GM21447 (cell line): ENCODE data around the gene WDR72.
"Not testable (repeated sequence)": the region's sequence is repeated elsewhere in the genome, so short reads cannot be mapped to it uniquely, and the experiment has no call there.

Experiments
- ATAC-seq: cut with Tn5 transposase; IDR thresholded peaks from one replicate; pipeline ENCODE4 v1.9.1; 2021; ENCODE audit not compliant: unreplicated experiment

The WDR72 gene

DNA sequence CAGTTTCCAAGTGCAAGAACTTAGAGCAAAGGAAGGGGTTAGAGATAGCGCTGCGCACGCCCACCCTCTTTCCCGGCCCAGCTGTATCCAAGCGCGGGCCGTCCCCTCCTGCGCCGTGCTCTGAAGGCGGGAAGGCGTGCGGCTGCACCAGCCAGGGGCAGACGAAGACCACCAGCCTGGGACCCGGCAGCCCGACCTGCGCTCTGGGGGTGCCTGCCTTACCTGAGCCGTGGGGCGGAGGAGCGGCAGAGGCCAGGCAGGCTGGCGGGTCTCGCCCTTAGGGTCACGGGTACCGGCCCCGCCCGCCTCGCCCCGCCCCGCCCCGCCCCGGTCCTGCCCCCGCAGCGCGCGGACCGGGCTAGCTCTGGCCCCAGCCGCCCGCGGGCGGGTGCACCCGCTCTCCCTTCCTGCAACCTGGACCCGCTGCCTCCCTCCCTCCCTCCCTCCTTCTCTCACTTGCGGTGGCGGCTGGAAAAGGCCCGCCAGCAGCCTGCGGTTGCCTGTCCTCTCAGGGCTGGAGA lies at the start of gene WDR72:
WDR72 (minus strand) TSS at position 253 of the 521 bp plus-strand sequence. CDS start 26,514 bp downstream, outside the sequence.
- no peak for ATAC-seq

- no peak for ATAC-seq
Observed at GRCh38 chr15:53808058-53808706, 48.7 kb upstream of the WDR72 start.

- ATAC-seq = no peak
Observed at GRCh38 chr15:53807501-53807900, 48.0 kb upstream of the WDR72 start.

- ATAC-seq = no peak
Observed at GRCh38 chr15:53802672-53803071, 43.2 kb upstream of the WDR72 start.

GRCh38 chr15:53791581-53791980 lies 32.1 kb upstream of the WDR72 start:
- ATAC-seq = no peak

- no peak for ATAC-seq
Observed at GRCh38 chr15:53789654-53790375, 30.4 kb upstream of the WDR72 start.

GRCh38 chr15:53786401-53786800 lies 26.9 kb upstream of the WDR72 start:
- ATAC-seq = no peak

GRCh38 chr15:53785241-53785640 lies 25.8 kb upstream of the WDR72 start:
- not testable (repeated sequence) for ATAC-seq

- no peak for ATAC-seq
Observed at GRCh38 chr15:53762916-53763315, 3.5 kb upstream of the WDR72 start.

- ATAC-seq = no peak
Observed at GRCh38 chr15:53758412-53758811, 1.1 kb downstream of the WDR72 start.

GRCh38 chr15:53757906-53758305 lies 1.6 kb downstream of the WDR72 start:
- no peak for ATAC-seq

- ATAC-seq = no peak
Observed at GRCh38 chr15:53753813-53754212, 5.7 kb downstream of the WDR72 start.

GRCh38 chr15:53752406-53752805 lies 7.1 kb downstream of the WDR72 start:
- no peak for ATAC-seq

GRCh38 chr15:53747501-53748068 lies 11.9 kb downstream of the WDR72 start:
- no peak for ATAC-seq

GRCh38 chr15:53746101-53746500 lies 13.4 kb downstream of the WDR72 start:
- ATAC-seq = no peak

GRCh38 chr15:53739651-53740050 lies 19.8 kb downstream of the WDR72 start:
- ATAC-seq = no peak

- ATAC-seq = no peak
Observed at GRCh38 chr15:53739187-53739586, 20.3 kb downstream of the WDR72 start.

DNA sequence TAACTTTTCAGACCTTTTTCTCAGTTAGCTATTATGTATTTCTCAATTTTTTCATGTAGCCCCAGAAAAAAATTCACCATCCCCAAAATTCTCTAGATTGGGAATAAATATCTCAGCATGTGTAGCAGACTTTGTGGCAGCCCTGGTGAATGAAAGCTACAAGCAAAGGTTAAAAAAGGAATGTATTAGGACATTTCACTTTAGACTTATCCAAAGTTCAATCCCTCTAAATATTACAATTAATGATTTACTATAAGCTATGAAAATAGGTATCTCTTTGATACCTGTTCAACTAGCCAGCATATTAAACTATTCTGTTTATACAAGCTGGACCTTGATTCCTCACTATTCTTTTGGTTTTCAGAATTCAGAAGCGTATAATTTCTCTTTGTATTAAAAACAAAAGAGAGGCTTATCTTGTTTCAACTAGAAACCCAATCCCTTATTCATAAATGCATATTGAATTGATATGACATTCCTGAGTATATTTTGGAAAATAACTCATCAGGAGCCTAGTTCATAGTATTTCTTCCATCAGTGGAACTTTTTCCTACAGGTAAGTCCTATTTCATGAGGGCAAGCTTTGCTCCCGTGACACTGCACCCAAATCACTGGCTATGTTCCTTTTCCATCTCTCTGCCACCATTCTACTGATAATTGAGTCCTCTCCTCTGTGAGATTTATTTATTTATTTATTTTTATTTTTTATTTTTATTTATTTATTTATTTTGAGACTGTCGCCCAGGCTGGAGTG lies 38.0 kb downstream of the WDR72 start:
- ATAC-seq = no peak

DNA sequence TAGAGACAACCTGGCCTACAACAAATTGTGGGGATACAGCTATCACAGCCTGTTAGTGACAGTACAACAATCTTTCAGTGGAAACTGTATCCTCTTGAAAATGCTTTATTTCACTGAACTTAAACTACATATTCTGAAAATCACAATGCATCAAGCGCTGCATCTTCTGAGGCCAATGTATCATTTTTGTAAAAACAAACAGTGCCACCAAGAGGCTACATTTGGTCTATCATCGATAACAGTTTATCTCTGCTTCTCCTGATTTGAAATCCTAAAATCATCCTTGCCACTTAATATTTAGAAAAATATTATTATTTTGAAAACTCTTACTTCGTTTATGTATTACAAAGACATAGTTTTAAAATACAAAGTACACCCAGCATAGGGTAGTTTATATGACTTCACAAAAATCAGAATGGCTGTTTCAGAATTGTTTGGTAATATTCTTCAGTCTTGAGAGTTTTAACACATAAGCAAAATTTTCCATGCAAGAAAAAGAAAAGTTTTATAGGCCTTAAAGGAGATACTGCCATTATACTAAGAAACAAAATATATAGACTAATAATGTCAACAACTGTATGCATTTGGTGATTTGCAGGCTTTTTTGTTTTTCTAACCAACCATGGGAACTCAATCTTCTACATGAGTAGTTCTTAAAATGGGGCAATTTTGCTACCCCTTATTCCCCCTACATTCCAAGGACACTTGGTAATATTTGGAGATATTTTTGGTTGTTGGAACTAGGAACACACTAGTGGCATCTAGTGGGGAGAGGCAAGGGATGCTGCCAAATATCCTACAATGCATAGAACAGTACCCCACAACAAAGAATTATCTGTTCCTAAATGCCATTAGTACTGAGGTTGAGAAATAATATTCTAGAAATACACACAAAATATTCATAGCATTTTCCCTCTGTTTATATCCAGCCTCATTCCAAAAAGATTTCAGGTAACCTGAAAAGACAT lies 42.3 kb downstream of the WDR72 start:
- no peak for ATAC-seq

- ATAC-seq = no peak
Observed at GRCh38 chr15:53713218-53713617, 46.2 kb downstream of the WDR72 start.
